Islet of Langerhans (tissue), 1 donor: ENCODE data around the gene GSTT4.
"Not testable (repeated sequence)": the region's sequence is repeated elsewhere in the genome, so short reads cannot be mapped to it uniquely, and the experiment has no call there.

Experiments used
- FAIRE-seq: peaks from one replicate; lab custom pipeline; 2011; peaks lifted over from hg19 to GRCh38; lab: Jason Lieb, UNC

Gene GSTT4

GRCh38 chr22:24024354-24024753 lies 19.1 kb upstream of the GSTT4 start:
- FAIRE-seq: no peak

DNA sequence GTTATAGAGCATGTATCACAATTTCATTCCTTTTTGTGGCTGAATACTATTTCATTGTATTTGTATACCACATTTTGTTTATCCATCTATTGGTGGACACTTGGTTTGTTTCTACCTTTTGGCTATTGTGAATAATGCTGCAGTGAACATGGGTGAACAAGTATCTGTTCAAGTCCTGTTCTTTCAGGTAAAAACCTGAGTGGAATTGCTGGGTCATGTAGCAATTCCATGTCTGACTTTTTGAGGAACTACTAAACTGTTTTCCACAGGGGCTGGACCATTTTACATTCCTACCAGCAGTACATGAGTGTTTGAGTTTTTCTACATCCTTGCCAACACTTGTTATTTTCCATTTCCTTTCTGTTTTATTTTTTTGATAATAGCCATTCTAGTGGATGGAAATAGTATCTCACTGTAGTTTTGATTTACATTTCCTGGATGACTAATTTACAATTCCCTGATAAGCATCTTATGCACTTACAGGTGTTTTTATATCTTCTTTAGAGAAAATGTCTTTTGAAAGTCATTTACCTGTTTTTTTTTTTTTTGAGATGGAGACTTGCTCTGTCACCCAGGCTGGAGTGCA lies 18.0 kb upstream of the GSTT4 start:
- no peak for FAIRE-seq

DNA sequence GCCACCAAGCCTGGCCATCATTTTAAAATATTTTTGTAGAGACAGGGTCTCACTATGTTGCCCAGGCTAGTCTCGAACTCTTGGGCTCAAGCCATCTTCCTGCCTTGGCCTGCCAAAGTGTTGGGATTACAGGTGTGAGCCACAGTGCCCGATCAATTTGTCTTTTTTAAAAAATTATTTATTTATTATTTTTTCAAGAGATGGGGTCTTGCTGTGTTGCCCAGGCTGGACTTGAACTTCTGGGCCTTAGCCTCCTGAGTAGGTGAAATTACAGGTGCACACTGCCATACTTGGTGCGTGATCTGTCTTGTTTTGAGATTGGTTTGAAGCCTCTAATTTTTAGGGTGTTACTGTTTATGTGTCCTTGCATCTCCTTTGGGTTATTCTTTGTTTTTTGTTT lies 16.1 kb upstream of the GSTT4 start:
- no peak for FAIRE-seq

DNA sequence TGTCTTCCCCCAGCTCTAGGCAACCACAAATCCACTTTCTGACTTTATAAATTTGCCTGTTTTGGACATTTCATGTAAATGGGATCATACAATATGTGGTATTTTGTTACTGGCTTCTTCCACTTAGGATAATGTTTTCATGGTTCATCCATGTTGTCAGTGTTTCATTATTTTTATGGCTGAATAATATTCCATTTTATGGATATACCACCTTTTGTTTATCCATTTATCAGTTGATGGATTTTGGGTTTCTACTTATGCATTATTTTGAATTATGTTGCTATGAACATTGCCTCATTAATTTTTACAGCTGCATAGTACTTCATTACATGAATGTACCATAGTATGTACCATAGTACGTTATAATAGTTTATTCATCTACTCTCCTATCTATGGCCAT lies 10.9 kb upstream of the GSTT4 start:
- FAIRE-seq: no peak

DNA sequence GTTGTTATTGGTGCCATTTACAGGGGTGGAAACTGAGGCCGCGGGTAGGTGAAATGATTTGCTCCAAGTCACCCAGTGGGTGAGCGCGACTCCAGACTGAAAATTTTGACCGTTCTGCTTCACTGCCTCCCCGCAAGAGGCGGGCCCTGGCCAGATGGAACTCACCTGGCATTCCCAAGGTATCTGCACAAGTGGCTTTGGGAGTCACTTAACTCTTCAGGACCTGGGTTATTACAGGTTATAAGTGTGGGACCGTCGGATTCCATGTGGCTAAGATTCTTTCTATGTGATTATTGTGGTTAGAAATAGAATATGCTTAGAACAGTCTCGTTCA lies 6.4 kb upstream of the GSTT4 start:
- no peak for FAIRE-seq

DNA sequence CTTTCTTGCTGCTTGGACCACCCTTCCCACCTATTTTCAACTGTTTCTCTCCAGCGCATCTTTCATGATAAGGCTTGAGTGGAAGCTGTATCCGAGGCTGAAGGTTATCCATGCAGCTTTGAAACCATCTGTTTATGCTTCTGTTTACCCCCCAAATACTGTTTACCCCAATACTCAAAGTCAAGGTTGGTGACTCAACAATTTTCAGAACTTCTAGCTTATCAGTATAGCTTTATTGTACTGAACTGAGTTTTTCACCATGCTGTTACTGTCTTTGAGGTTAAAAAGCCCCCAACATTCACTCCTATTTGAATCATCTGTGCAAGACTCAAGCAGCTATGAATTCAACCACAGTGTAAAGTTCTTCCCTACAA lies 4.8 kb upstream of the GSTT4 start:
- FAIRE-seq: no peak

DNA sequence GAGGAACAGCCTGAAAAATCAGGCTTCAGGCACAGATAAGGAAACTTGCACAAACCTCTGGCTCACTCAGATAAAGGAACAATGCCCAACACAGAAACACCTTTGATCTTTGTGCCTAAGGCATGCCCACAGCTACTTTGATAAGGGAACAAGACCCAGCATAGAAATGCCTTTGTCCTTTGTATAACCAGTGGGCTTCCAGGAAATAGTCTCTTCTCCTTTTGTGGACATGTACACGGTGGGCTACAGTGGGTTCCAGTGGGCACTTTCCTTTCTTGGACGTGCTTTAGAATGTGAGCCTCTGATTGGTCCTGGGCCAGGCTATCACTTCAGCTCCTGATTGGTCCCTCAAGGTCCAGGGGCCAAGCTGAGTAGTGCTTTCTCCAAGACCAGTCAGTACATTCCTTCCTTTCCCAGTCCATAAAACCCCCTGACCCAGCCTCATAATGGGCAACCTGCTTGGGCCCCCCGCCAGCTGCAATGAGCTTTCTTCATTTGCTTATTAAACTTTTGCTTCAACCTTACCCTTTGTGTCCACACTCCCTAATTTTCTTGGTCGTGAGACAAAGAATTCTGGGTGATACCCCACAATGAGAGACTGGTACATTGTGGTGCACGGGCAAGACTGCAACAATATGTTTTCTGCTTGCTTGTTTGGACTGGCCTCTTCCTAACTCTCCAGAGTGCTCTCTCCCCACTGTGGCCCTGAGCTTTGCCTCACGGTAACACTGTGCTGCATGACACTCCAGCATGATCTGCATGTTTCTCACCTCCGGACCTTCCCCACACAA lies 4.2 kb upstream of the GSTT4 start:
- no peak for FAIRE-seq

- no peak for FAIRE-seq
These were observed 3.4 kb upstream of the GSTT4 start for GRCh38 chr22:24008381-24009226.

- FAIRE-seq: no peak
These were observed 2.7 kb upstream of the GSTT4 start for GRCh38 chr22:24008022-24008283.

DNA sequence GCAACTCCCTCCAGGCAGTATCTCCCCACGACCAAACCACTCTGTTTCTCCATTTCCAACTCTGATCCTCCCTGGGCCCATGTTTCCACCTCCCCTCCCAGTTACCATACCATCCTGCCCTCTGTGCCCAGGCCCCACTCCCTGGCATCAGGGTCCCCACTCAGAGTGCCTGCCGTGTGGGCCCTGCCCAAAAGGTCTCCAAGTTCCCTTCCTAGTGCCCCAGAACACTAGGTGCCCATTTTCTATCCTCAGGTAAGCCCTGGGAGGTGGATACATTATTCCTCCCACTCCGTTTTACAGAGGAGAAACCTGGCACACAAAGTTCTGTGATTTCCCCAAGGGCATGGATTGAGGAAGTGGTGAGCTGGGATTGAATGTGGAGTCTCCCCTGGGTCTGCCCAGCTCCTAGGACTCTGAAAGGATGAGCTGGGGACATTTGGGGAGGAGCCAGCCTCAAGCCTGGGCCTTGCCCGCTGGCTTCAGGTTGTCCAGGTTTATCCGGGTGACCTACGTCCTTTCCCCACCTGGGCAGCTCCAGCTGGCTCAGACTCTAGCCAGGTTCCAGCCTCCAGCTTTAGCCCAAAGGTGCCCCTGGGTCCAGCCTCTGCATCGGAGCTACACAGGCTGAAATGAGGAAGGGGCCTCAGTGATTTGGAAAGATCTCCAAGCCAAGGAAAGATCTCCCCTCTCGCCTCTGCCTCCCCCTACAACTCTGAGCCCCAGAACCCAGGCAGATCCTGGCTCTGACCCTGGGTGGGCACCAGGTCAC lies 2.2 kb upstream of the GSTT4 start:
- no peak for FAIRE-seq

- no peak for FAIRE-seq
These were observed 1.6 kb upstream of the GSTT4 start for GRCh38 chr22:24006914-24007214.

DNA sequence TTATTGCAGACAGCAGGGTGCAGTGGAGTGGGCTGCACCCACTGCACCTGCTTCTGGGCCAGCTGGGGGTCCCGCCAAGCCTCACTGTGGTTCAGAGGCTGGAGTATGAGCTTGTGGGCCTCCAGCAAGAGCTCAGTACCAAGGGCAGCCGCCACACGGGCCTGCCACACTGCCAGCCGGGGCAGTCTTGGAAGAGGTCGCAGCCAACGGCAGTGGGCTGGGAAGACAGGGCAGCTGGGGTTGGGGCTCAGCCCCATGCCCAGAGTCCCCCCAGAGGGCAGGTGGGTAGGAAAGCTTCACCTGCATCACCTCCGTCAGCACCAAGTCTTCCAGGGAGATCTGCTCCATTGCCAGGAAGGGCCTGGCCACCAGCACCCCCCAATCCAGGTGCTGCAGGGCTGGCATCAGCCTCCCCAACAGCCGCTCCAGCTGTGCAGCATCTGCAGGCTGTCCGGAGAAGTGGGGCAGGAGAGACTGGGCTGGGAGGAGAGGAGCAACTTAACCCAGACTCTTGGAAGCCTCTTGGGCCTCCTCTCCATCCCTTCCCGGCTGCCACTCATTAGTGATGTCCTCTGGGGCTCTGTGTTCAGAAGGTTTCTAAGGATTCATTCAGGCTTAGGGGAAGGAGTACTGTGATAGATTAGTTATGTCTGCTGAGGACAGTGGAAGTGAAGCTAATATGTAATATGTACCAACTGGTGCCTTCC lies 1.1 kb upstream of the GSTT4 start:
- FAIRE-seq: no peak

- no peak for FAIRE-seq
These were observed 1.4 kb downstream of the GSTT4 start for GRCh38 chr22:24003887-24004286.

GRCh38 chr22:24002851-24003250 lies 2.4 kb downstream of the GSTT4 start:
- FAIRE-seq: no peak

DNA sequence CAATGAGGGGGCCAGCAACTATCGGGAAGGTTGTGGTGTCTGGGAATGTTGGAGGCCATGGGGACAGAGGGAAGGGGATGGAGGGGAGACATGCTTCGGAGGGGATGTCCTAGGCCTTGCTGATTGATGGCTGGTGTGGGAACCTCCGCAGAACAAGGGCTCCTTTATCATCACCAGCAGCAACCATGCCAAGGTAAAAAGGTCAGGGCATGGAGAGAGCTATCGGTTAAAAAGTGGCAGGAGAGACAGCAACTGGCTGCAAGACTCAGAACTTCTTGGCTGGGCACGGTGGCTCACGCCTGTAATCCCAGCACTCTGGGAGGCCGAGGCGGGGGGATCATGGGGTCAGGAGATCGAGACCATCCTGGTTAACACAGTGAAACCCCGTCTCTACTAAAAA lies 3.0 kb downstream of the GSTT4 start:
- FAIRE-seq: no peak

DNA sequence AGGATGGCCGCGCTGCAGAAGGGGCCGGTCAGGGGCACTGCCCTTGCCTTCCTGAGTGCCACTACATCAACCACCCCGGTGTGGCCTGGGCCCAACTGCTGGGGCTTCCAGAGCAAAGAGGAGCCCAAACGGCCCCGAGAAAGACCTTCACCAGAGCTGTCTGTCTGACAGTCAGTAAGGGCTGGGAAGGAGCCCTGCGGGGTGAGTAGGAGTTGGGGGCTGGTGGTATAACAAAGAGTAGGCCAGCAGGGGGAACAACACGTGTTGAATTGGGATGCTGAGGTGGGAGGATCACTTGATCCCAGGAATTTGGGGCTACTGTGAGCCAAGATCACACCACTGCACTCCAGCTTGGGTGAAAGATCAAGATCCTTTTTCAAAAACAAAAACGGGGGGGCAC lies 3.9 kb downstream of the GSTT4 start:
- no peak for FAIRE-seq

DNA sequence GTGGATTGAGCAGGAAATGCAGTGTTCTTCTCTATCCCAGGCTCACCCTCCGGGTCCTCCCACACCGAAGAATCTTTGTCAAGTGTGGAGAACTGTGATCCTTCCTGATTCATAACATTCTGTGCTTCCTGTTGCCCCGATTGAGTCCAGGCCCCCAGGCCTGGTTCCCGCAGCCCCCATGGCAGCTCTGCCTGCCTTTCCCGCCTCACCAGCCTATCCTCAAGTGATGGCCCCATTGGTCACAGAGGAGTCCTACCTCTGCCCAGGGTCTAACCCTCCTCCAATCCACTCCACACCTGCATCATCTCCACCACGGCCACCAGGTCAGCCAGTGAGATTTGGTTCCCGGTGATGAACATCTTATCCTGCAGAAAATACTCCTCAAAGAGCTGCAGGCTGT lies 5.5 kb downstream of the GSTT4 start:
- not testable (repeated sequence) for FAIRE-seq

- FAIRE-seq: no peak
These were observed 8.2 kb downstream of the GSTT4 start for GRCh38 chr22:23997092-23997491.

- not testable (repeated sequence) for FAIRE-seq
These were observed 11.6 kb downstream of the GSTT4 start for GRCh38 chr22:23993581-23994177.

DNA sequence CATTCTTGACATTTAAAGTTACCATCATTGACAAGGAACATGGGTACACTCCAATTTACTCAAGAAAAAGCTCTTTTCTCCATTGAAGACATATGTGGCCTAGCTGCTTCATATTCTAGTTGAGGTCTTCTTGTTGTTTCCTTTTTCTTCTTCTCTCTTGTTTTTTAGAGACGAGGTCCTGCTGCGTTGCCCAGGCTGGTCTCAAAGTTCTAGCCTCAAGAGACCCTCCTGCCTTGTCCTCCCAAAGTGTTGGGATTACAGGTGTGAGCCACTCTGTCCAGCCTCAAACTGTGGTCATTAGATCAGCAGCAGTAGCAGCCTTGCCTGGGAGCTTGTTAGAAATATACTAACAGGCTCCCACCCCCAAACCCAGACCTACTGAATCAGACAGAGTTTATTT lies 12.2 kb downstream of the GSTT4 start:
- FAIRE-seq: not testable (repeated sequence)

DNA sequence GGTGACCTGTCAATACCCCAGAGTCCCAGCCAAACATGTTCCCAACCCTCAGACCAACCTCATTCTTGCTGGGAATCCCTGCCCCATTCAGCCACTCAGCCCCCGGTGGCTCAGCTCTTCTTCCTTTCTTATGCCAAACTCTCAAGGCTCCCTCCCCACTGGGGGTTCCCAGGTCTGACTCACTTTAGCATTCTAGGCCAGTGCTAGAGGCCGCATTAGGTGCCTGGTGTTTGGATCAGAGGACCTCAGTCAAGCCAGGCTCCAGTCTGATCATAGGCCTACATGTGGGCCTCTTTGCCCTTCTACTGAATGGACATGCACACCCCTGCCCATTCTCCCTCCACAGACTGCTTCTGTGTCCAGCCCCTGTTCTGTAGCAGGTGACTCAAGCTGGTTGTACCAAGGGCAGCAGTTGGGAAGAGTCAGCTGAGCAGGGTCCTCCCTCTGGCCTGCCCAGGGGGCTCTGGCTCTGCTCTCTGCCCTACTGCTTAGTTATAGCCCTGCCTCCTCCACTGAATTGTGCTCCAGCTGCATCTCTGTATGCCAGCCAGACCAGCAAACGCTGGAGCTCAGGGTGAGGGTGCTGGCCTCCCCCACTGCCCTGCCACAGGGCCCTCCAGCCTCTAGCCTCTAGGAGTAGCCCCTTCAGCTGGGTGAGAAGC lies 15.5 kb downstream of the GSTT4 start:
- not testable (repeated sequence) for FAIRE-seq
